Natural killer cell treated with Interleukin-12 subunit alpha and Interleukin-12 subunit beta and Interleukin-15 and Interleukin-18, amount 100 ng/mL, for 72 hours (primary cell): ENCODE data around the gene RNF135. TPM values are rescaled to one million over a fixed set of nuclear protein-coding genes. Genes with fewer than 3 reads are reported as not detected.
"Not testable (repeated sequence)": the region's sequence is repeated elsewhere in the genome, so short reads cannot be mapped to it uniquely, and the experiment has no call there.

Experiments
- ATAC-seq, 2 donors: fragments of 150-1000 bp; cut with Tn5 transposase in 1 of 2; sonication (Bioruptor Pico), chemical (Tn5 transposase) in 1 of 2; 2 replicates each; pipeline ENCODE4 v1.10.0; 2021
- DNase-seq: peaks from one replicate; pipeline ENCODE4 v3.0.0; 2022; ENCODE audit warnings: low spot score
- H3K27ac Mint-ChIP-seq, 2 donors: 1 replicate in 1 of 2; 2 replicates in 1 of 2; pipeline ENCODE4 v1.8.0; 2022; ENCODE audit warnings: mixed read lengths in 2 of 2, mild to moderate bottlenecking in 1 of 2, moderate library complexity in 1 of 2
- H3K27me3 Mint-ChIP-seq, 2 donors: 1 replicate in 1 of 2; 2 replicates in 1 of 2; pipeline ENCODE4 v1.8.0; 2022; ENCODE audit warnings: mixed read lengths in 2 of 2
- H3K36me3 Mint-ChIP-seq: one replicate; pipeline ENCODE4 v1.8.0; 2022; ENCODE audit warnings: mixed read lengths
- H3K4me1 Mint-ChIP-seq, 2 donors: 1 replicate in 1 of 2; 2 replicates in 1 of 2; pipeline ENCODE4 v1.8.0; 2022; ENCODE audit warnings: low read depth in 2 of 2, mixed read lengths in 2 of 2, mild to moderate bottlenecking in 1 of 2
- H3K4me3 Mint-ChIP-seq: one replicate; pipeline ENCODE4 v1.8.0; 2022; ENCODE audit warnings: mixed read lengths
- H3K9me3 Mint-ChIP-seq: 2 replicates; pipeline ENCODE4 v1.8.0; 2022; ENCODE audit warnings: mixed read lengths
- total RNA-seq, 2 donors: library from RNA; stranded (reverse); gene quantifications; one replicate each; pipeline ENCODE4 v1.2.3, GENCODE V29; 2022

RNF135 gene
- total RNA-seq, 2 donors from 2014 or later, result 6.4 to 8.7 TPM

- H3K4me1 Mint-ChIP-seq, ATAC-seq, H3K36me3 Mint-ChIP-seq, H3K27ac Mint-ChIP-seq, H3K9me3 Mint-ChIP-seq, DNase-seq, H3K27me3 Mint-ChIP-seq, H3K4me3 Mint-ChIP-seq: not testable (repeated sequence)
Observed at GRCh38 chr17:31042378-31042777, 71.5 kb downstream of the RNF135 start.

GRCh38 chr17:31046856-31047425 is 76.1 kb downstream of the RNF135 start:
- H3K4me3 Mint-ChIP-seq, H3K4me1 Mint-ChIP-seq, H3K27me3 Mint-ChIP-seq, DNase-seq, ATAC-seq, H3K27ac Mint-ChIP-seq, H3K9me3 Mint-ChIP-seq, H3K36me3 Mint-ChIP-seq: not testable (repeated sequence)

GRCh38 chr17:31048142-31048541 is 77.3 kb downstream of the RNF135 start:
- peaks cover 16 to 18% of the 10 kb centered on the region in 2 donors for H3K4me1 Mint-ChIP-seq
- no peak overlapping the region for H3K4me3 Mint-ChIP-seq
- no peak for DNase-seq
- peaks cover 3% of the 10 kb centered on the region for H3K9me3 Mint-ChIP-seq
- ATAC-seq, result no peak
- H3K27me3 Mint-ChIP-seq, result no peaks in the 10 kb centered on the region
- H3K27ac Mint-ChIP-seq, result no peak overlapping the region
- H3K36me3 Mint-ChIP-seq, result no peaks in the 10 kb centered on the region

GRCh38 chr17:31048780-31049179 is 77.9 kb downstream of the RNF135 start:
- no peaks in the 10 kb centered on the region for H3K36me3 Mint-ChIP-seq
- no peak for ATAC-seq
- no peaks in the 10 kb centered on the region for H3K27me3 Mint-ChIP-seq

More at GRCh38 chr17:31048780-31049179, 77.9 kb downstream of the RNF135 start:
- DNase-seq, result no peak
- Mint-ChIP-seq H3K4me1 (peaks cover 16 to 19% of the 10 kb centered on the region in 2 donors), H3K27ac (no peak overlapping the region), H3K4me3 (no peak overlapping the region), H3K9me3 (peaks cover 3% of the 10 kb centered on the region)

Other genes starting within 250 kb of the RNF135 start
- gene CRLF3, start 146.3 kb upstream of the RNF135 start, total RNA-seq, result 10 to 100 TPM; 42.5 to 59.0 TPM
- gene ATAD5, start 139.1 kb upstream of the RNF135 start, total RNA-seq, result 10 to 100 TPM; 18.1 to 42.7 TPM
- gene TEFM, start 64.8 kb upstream of the RNF135 start, total RNA-seq, result 10 to 100 TPM; 15.3 to 16.1 TPM
- gene ADAP2, start 49.1 kb upstream of the RNF135 start, total RNA-seq, result 1 to 10 TPM in 1 of 2 donors, under 1 TPM in 1; 0.76 to 1.1 TPM
- gene NF1, start 123.9 kb downstream of the RNF135 start, total RNA-seq, result 10 to 100 TPM; 34.6 to 45.1 TPM